Ishikawa (cell line): ENCODE data around the gene EZH2.

ENCODE experiments used
- CEBPB ChIP-seq: IDR thresholded peaks from 2 replicates; pipeline ENCODE4 v1.6.1; 2012
- CREB1 ChIP-seq: IDR thresholded peaks from 2 replicates; pipeline ENCODE4 v1.6.1; 2012; ENCODE audit warnings: low read depth
- EGR1 ChIP-seq: IDR thresholded peaks from 2 replicates; pipeline ENCODE4 v1.6.1; 2012
- EP300 ChIP-seq: IDR thresholded peaks from 2 replicates; pipeline ENCODE4 v1.6.1; 2012; ENCODE audit warnings: borderline replicate concordance
- FOXM1 ChIP-seq: IDR thresholded peaks from 2 replicates; pipeline ENCODE4 v1.6.1; 2012; ENCODE audit warnings: low read depth, borderline replicate concordance
- MAX ChIP-seq: IDR thresholded peaks from 2 replicates; pipeline ENCODE4 v1.6.1; 2012
- NFIC ChIP-seq: IDR thresholded peaks from 2 replicates; pipeline ENCODE4 v1.6.1; 2012
- RAD21 ChIP-seq: IDR thresholded peaks from 2 replicates; pipeline ENCODE4 v1.6.1; 2012; ENCODE audit warnings: low read depth
- REST ChIP-seq: IDR thresholded peaks from 2 replicates; pipeline ENCODE4 v1.6.1; 2012; ENCODE audit warnings: low read depth, mild to moderate bottlenecking
- TAF1 ChIP-seq: IDR thresholded peaks from 2 replicates; pipeline ENCODE4 v1.6.1; 2012; ENCODE audit warnings: low read depth, mild to moderate bottlenecking
- TCF12 ChIP-seq: IDR thresholded peaks from 2 replicates; pipeline ENCODE4 v1.6.1; 2012; ENCODE audit warnings: low read depth
- TEAD4 ChIP-seq: IDR thresholded peaks from 2 replicates; pipeline ENCODE4 v1.6.1; 2012
- USF1 ChIP-seq: IDR thresholded peaks from 2 replicates; pipeline ENCODE4 v1.6.1; 2012
- YY1 ChIP-seq: IDR thresholded peaks from 2 replicates; pipeline ENCODE4 v1.6.1; 2012; ENCODE audit warnings: low read depth
- ZBTB7A ChIP-seq: IDR thresholded peaks from 2 replicates; pipeline ENCODE4 v1.6.1; 2012; ENCODE audit warnings: low read depth

The EZH2 gene

GRCh38 chr7:148927123-148928045 is 43.3 kb upstream of the EZH2 start:
- TF ChIP-seq ZBTB7A: no peak
- TF ChIP-seq NFIC: no peak
- no peak for TF ChIP-seq CREB1
- TF ChIP-seq USF1: no peak
- TF ChIP-seq FOXM1: no peak
- no peak for TF ChIP-seq EGR1
- no peak for TF ChIP-seq CEBPB
- no peak for TF ChIP-seq TAF1
- no peak for TF ChIP-seq YY1
- TF ChIP-seq TEAD4: no peak
- TF ChIP-seq RAD21: no peak
- no peak for TF ChIP-seq TCF12
- no peak for TF ChIP-seq REST
- TF ChIP-seq MAX: no peak
- no peak for TF ChIP-seq EP300

- no peak for TF ChIP-seq TEAD4
- TF ChIP-seq REST: no peak
- no peak for TF ChIP-seq FOXM1
- no peak for TF ChIP-seq RAD21
- TF ChIP-seq CEBPB: no peak
- TF ChIP-seq MAX: no peak
- TF ChIP-seq TAF1: no peak
Observed at GRCh38 chr7:148925836-148926235, 41.7 kb upstream of the EZH2 start.

- TF ChIP-seq USF1: no peak
- no peak for TF ChIP-seq ZBTB7A
Observed at GRCh38 chr7:148924011-148924410, 39.9 kb upstream of the EZH2 start.

- TF ChIP-seq USF1: no peak
Observed at GRCh38 chr7:148921806-148922205, 37.7 kb upstream of the EZH2 start.

- TF ChIP-seq USF1 (no peak), EGR1 (no peak), FOXM1 (no peak), TEAD4 (no peak), EP300 (no peak), CREB1 (no peak), TCF12 (no peak), ZBTB7A (no peak), REST (no peak), RAD21 (no peak), TAF1 (no peak), CEBPB (no peak), MAX (no peak)
Observed at GRCh38 chr7:148921189-148921588, 37.1 kb upstream of the EZH2 start.
